Activated CD4-positive, CD25-positive, alpha-beta regulatory T cell (primary cell): ENCODE results near the gene SLC1A7.
"Not testable (repeated sequence)": the region's sequence is repeated elsewhere in the genome, so short reads cannot be mapped to it uniquely, and the experiment has no call there.

Experiments
- DNase-seq, 4 experiments: peaks; one replicate each; lab custom pipeline; 2025; lab: John Stamatoyannopoulos, UW

The SLC1A7 gene

DNA sequence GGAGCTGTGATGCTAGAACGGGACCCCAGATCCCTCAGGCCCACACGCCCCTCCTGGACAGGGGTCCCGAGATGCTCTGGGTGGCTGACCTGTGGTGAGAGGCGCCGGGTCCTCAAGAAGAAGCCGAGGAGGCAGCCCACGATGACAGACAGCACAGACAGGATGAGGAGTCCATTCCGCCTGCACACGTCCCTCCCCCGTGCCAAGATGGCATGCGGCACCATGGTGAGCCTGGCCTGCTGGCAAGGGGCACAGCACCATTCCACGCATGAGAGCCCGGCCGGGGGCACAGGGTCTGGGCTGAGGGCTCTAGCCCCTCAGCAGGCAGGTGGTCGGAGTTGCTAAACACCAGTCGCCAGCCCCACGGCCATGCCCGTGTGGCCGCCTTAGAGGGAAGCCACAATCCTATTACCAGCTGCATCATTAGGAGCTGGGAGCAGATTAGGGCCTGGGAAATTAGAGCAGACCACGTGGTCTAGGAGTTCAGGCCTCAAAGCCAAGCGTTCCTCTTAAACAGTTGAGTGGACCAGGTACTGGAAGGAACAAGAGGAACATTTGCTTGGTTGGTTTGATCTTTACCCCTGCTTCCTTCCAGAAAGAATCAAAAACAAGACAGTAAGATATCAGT is at the start of gene SLC1A7:
SLC1A7 (minus strand) TSS at position 413 of the 628 bp plus-strand sequence; CDS start at position 224, 189 bp downstream.
- DNase-seq = no peak

GRCh38 chr1:53190210-53190611 is 47.8 kb upstream of the SLC1A7 start:
- no peak for DNase-seq

DNA sequence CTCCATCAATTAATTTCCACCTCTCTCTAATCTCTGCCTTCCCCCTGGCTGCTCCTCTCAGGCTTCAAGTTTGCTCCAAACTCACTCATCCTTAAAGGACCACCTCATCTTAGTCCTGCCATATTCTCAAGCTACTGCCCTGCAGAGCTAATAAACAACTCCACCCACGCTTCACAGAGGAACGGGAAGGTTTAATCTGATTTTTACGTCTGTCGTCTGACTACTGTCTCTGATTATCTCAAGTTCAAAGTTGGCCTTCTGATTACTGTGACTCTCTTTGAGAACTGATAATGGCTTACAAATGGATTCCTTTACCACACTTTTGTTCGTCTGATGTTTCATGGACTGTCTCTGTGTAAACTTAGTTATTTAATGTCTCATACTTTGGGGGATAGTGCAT is 46.6 kb upstream of the SLC1A7 start:
- DNase-seq = no peak

DNA sequence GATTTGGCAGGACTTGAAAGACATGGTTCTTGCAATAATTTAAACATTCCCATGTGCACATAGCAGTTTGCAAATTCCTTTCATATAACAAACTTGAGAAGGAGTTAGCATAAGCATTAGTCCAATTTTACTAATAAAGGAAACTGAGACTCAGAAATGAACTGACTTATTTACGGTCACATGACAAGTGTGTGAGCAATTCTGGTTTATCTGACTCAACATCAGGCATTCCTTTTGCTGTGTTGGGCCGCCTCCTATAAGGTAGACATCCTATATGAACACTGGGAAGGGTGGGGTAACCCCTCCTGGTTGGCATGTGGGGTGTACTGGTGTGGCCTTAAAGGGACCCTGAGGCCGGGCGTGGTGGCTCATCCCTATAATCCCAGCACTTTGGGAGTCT is 45.7 kb upstream of the SLC1A7 start:
- no peak for DNase-seq

GRCh38 chr1:53187401-53187800 is 45.0 kb upstream of the SLC1A7 start:
- DNase-seq = no peak

DNA sequence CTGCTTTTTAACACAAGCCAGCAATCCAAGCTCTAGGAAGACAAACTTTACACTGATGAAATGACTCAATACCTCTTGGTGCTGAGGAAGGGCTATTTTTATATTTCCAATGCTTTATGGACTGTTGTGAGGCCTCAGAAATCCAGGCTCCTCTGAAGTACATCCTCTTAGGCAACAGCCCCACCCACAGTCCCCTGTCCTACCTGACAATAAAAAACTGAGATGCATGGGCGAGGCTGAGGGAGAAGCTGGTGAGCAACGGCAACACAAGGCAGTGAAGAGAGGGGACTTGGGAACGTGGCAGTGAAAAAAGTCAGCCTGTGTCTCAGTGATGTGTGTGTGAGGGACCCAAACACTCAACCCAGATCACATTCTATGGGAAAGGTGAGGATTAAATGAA is 44.1 kb upstream of the SLC1A7 start:
- no peak for DNase-seq

GRCh38 chr1:53185955-53186297 is 43.5 kb upstream of the SLC1A7 start:
- DNase-seq = not testable (repeated sequence)

DNA sequence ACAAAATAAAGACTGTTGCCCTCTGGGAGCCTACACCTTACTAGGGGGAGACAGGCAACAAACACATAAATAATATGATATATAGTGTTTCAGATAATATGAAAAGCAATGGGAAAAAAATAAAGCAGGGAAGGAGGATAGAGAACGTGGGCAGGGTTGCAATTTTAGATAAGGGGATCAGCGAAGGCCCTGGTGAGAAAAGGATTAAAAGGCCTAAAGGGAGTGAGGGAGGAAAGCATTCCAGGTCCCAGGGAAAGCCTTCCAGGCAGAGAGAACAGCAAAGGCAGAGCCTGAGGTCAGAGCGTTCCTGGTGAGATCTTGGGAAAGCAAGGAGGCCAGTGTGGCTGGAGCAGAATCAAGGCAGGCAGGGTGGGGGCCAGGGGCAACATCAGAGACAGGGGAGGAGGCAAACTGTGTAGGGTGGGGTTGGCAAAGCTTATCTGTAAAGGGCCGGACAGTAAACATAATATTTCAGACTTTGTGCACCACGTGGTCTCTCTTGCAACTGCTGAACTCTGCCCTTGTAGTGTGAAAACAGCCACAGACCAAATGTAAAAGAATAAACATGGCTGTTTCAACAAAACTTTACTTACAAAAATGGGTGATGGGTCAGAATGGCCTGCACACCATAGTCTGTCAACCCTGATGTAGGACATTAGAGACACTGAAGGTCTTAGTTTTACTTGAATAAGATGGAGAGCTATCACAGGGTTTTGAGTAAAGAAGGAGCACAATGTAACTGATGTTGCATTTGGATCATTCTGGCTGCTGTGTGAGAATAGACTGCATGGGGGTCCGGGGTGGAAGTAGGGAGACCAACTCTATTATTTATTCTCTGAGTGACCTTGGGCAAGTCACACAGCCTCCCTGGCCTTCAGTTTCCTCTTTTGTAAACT is 40.9 kb upstream of the SLC1A7 start:
- no peak for DNase-seq

GRCh38 chr1:53182716-53183094 is 40.3 kb upstream of the SLC1A7 start:
- DNase-seq = no peak

DNA sequence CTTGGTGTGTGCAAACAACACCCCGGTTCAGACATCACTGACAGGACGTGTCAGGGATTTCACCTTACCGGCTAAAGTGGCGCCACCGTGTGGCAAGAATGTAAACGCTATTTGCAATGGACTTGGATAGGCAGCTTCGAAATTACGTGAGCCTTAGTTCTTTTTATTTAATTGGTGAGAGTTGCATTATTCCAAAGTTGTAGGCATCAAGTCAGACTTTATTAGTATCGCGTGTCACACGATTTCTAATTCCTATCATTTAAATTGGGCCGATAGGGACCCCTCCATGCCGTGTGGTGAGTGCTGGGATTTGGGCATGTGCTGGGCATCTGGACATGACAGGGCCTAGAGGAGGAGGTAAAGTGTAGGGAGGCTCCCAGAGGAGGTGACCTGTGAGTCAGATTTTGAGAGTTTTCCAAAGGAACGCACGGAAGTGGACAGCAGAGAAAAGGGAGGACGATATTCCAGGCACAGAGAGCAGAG is 39.7 kb upstream of the SLC1A7 start:
- peak; percentile 60 to 77 (median 69) for DNase-seq

GRCh38 chr1:53180951-53181350 is 38.5 kb upstream of the SLC1A7 start:
- DNase-seq = no peak

- DNase-seq = no peak
Measured at GRCh38 chr1:53180226-53180625, 37.8 kb upstream of the SLC1A7 start.

GRCh38 chr1:53176452-53177208 is 34.2 kb upstream of the SLC1A7 start:
- no peak for DNase-seq

- DNase-seq = no peak
Measured at GRCh38 chr1:53174971-53175913, 32.8 kb upstream of the SLC1A7 start.

DNA sequence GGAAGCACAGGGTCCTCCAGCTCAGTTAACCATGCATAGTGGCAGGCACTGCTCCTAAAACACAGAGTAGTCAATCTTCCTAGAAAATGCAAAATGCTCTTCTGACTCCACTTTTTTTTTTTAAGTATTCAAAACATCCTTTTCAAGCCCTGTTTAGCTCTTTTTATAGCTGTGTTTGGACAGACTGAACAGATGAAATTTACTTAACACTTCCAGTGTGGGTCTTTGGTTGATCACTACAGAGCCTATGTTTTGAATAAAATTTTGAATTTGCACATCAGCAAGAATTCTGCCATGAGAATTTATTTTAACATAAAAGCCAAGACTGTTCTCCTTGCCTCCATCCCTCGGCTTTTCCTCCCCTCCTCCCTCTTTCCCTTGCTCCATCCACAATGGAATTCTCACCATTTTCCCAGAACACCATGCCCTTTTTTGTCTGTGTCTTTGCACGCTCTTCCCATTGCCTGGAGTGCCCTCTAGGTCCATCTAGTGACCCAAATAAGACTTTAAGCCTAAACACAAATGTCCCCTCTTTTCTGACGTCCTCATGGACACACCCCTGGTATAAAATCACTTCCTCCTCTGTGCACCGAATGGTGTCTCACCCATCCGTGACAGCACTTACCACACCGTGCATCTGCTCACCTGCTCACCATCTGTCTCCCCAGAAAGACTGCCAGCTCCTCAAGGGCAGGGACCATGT is 30.1 kb upstream of the SLC1A7 start:
- DNase-seq = no peak

- no peak for DNase-seq
Measured at GRCh38 chr1:53166912-53167311, 24.5 kb upstream of the SLC1A7 start.

DNA sequence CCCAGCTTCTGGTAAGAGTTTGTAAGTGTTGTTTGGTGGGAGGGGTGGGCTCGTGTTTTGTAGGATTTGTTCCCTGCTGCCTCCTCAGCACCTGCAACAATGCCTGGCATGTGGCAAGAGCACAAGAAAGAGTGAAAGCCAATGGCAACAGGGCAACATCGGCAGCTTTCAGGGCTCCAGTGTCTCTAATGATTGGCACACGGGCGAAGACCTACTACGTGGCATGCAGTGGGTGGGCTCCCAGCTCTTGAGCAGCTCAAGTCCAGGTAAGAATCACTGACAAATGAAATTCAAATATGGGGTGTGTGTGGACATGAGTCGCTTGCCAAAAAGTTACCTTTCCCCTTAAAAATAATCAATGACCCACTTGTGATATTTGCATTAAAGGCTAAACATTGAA is 23.9 kb upstream of the SLC1A7 start:
- no peak for DNase-seq

DNA sequence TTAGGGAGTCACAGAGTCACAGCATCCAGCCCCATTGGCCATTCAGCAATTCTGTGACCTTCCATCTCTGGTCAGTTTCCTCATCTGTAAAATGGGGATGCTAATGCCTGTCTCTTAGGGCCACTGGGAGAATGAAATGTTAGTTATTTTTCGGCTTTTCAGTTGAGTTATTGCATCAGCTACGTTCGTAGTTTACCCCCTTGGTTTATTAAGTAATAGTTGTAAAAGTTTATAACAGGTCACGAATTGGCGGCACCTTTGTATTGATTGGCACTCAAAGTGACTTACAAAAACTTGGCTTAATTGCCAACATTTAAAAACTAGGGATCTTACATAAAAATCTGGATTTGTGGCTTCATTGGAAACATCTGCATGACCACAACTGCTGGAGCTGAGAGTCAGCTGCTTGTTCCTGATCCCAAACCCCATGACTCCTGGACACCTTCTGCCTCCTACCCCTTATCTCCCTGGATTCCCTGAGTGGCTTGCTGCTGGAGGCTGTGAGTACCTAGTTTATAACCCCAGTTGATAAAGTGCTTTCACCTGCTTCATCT is 23.0 kb upstream of the SLC1A7 start:
- no peak for DNase-seq

- no peak for DNase-seq
Measured at GRCh38 chr1:53163291-53163768, 20.9 kb upstream of the SLC1A7 start.

- DNase-seq = no peak
Measured at GRCh38 chr1:53162621-53163020, 20.2 kb upstream of the SLC1A7 start.
